Central memory CD4-positive, alpha-beta T cell (primary cell): ENCODE measurements around the gene ATF5.

Source experiments
- DNase-seq: peaks from one replicate; pipeline ENCODE4 v3.0.0; 2022

ATF5 gene

GRCh38 chr19:49977076-49977475 is 48.1 kb downstream of the ATF5 start:
- DNase-seq: no peak

GRCh38 chr19:49977881-49978280 is 48.9 kb downstream of the ATF5 start:
- no peak for DNase-seq

- no peak for DNase-seq
Measured at GRCh38 chr19:49978324-49978723, 49.3 kb downstream of the ATF5 start.

GRCh38 chr19:49981603-49982593 is 52.9 kb downstream of the ATF5 start:
- no peak for DNase-seq
